Tongue (tissue), 2 donors: ENCODE measurements around the gene KITLG. TPM values are rescaled to one million over a fixed set of nuclear protein-coding genes. Genes with fewer than 3 reads are reported as not detected.
"Not testable (repeated sequence)": the region's sequence is repeated elsewhere in the genome, so short reads cannot be mapped to it uniquely, and the experiment has no call there.

ENCODE experiments used
- DNase-seq: peaks from one replicate; pipeline ENCODE4 v3.0.0-alpha.2; 2015
- total RNA-seq: library from RNA; depleted of rRNA; stranded (reverse); fragments of >200 nt; gene quantifications from one replicate; pipeline ENCODE4 v1.2.3, GENCODE V29; 2014

KITLG gene, protein sequence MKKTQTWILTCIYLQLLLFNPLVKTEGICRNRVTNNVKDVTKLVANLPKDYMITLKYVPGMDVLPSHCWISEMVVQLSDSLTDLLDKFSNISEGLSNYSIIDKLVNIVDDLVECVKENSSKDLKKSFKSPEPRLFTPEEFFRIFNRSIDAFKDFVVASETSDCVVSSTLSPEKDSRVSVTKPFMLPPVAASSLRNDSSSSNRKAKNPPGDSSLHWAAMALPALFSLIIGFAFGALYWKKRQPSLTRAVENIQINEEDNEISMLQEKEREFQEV
- total RNA-seq, result 41.1 TPM

GRCh38 chr12:88580051-88580871 is at the start of gene KITLG:
Gene KITLG (minus strand): TSS chr12:88580471. CDS start chr12:88580278, 193 bp downstream.
- peak; percentile 86 for DNase-seq

- peak; percentile 9 for DNase-seq
Observed at GRCh38 chr12:88628856-88629509, 48.7 kb upstream of the KITLG start.

GRCh38 chr12:88628035-88628434 is 47.8 kb upstream of the KITLG start:
- DNase-seq, result not testable (repeated sequence)

GRCh38 chr12:88627501-88627900 is 47.2 kb upstream of the KITLG start:
- no peak for DNase-seq

DNA sequence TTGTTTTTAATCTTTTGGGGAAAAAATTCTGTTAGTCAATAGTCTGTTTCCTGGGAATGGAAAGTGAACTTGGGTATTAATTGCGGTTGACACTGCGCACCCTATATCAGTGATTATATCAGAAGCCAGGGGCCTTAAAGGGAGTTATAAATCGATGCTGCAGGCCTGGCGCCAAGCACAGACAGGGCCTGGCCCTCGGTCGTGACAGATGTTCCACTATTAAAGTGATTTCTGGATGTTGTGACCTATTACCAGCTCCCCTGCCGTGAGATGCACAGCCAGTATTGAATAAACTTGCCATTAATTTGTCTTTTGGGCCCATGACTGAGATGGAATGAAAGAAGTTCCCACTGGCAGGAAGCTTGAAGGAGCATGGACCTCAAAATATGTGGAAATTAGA is 45.1 kb upstream of the KITLG start:
- no peak for DNase-seq

GRCh38 chr12:88624911-88625310 is 44.6 kb upstream of the KITLG start:
- DNase-seq, result no peak

GRCh38 chr12:88623777-88624548 is 43.7 kb upstream of the KITLG start:
- no peak for DNase-seq

DNA sequence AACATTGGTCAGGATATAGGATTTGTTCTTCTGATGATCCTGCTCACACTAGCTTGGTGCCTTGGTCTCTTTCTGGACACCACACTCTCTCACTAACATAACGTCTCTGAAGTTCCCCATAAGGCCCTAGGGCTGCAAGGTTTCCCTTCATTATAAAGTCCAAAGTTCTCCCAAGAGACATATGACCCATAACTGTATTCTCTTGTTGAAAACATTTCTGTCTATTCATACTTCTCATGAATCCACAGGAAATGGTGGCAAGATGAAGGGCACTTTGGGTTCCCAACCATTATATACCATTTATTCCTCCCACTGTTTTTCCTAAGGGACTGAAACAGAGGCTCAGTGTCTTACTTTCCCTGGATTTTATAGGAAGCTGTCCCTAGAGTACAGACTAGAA is 37.1 kb upstream of the KITLG start:
- DNase-seq, result no peak

GRCh38 chr12:88615490-88615889 is 35.2 kb upstream of the KITLG start:
- no peak for DNase-seq

- no peak for DNase-seq
Observed at GRCh38 chr12:88604646-88605045, 24.4 kb upstream of the KITLG start.

GRCh38 chr12:88600272-88600671 is 20.0 kb upstream of the KITLG start:
- DNase-seq, result no peak

DNA sequence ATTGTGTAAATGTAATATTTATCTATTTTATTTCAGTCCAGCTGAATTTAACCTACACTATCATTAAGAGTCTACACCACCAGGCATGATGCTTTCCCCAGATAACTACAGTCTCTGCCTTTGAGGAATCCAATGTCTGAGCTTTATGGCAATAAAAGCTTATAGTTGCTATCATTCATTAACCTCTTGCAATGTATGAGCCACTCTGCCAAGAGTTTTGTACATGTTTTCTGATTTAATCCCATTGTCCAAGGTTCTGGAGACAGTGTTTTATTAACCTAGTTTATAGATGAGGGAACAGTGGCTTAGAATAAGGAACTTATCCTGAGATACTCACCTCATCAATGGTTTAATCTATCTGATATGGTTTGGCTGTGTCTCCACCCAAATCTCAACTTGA is 17.1 kb upstream of the KITLG start:
- no peak for DNase-seq

- DNase-seq, result no peak
Observed at GRCh38 chr12:88595697-88596096, 15.4 kb upstream of the KITLG start.

DNA sequence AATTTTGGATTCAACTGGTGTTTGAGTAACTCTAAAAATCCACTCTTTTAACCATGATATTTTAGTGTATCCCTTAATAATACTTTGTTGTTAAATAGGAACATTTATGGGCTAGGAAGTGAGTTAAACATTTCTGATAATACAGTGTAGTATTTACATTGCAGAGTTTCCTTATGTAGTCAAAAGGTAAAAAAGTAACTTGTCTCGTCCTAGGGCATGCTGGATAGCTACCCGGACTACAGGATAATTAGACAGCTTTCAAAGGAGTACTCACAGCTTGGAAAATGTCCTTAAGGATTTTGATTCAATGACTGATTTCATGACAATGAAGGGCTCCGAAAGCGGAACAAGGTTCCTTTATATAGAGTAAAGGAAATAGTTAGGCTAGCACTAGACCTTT is 14.5 kb upstream of the KITLG start:
- DNase-seq, result no peak

GRCh38 chr12:88591343-88591742 is 11.1 kb upstream of the KITLG start:
- DNase-seq, result no peak

- DNase-seq, result no peak
Observed at GRCh38 chr12:88590851-88591250, 10.6 kb upstream of the KITLG start.

- no peak for DNase-seq
Observed at GRCh38 chr12:88585077-88585476, 4.8 kb upstream of the KITLG start.

GRCh38 chr12:88579601-88580050 is 645 bp downstream of the KITLG start:
- peak; percentile 36 for DNase-seq

- peak; percentile 14 for DNase-seq
Observed at GRCh38 chr12:88579161-88579517, 1.1 kb downstream of the KITLG start.

DNA sequence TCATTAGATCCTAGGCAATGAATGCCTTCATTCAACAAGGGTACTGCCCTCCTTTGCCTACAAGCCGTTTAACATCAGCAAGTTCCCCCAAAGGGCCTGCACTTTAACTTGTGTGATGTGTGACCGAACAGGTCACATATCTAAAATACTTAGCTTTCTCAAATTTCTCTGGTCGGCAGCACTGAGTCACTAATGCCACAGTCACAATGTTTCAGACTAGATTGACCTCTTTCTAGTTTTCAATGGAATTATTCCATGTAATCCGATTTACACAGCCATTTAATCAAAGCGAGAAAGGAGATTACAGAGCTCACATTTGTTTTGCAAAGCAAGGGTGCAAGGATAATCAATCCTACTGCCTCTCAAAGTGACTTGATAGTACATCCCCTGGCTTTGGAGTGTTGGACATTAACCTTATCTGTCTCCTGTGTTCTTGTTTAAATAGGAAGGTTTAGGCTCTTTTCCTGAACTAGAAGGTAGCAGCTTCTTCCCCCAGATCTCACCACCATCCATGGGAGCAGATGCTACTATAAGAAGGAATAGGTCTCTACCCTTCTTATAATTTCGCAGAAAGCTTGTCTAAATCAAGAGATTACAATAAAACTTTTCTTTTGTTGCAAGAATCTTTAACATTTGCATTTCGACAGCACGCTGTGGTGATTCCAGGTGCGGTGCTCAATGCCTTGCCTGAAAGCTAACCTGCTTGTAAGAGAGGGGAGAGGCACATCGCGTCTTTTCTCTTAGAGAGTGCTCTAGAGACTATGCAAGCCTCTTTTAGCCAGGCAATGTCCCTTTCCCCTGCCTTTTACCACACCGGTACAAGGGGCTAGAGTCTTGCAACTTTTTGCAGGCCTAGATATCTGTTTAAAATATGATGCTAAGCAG is 1.8 kb downstream of the KITLG start:
- peak; percentile 3 for DNase-seq

- DNase-seq, result no peak
Observed at GRCh38 chr12:88577537-88577936, 2.7 kb downstream of the KITLG start.
